Measurements from ENCODE around the gene ENOX1.

Gene ENOX1

DNA sequence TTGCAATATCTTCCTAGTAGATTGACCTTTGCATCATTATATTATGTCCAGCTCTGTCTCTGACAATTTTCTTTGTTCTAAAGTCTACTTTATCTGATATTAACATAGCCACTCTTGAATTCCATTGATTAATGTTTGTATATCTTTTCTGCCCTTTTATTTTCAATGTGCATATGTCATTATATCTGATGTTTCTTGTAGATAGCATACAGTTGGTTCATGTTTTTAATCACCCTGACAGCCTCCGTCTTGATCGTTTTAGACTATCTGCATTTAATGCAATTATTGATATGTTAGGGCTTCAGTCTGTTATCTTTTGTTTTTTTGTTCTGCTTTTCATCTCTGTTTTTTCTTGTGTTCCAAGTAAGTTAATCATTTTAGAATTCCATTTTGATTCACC is 159.8 kb downstream of the ENOX1 start:
- Histone ChIP-seq H3K9me3 (ENCODE audit: control insufficient read depth, low read length) (no peaks in the 10 kb centered on the region), H3K4me1 (ENCODE audit: control insufficient read depth, insufficient read depth, low read length) (no peaks in the 10 kb centered on the region), H3K36me3 (ENCODE audit: control insufficient read depth, insufficient read depth, low read length) (no peaks in the 10 kb centered on the region), H3K9ac (ENCODE audit: low read length) (no peak overlapping the region), H3K4me3 (ENCODE audit: low read length) (no peak overlapping the region), H3K27me3 (ENCODE audit: control insufficient read depth, insufficient read depth, low read length) (no peaks in the 10 kb centered on the region)

DNA sequence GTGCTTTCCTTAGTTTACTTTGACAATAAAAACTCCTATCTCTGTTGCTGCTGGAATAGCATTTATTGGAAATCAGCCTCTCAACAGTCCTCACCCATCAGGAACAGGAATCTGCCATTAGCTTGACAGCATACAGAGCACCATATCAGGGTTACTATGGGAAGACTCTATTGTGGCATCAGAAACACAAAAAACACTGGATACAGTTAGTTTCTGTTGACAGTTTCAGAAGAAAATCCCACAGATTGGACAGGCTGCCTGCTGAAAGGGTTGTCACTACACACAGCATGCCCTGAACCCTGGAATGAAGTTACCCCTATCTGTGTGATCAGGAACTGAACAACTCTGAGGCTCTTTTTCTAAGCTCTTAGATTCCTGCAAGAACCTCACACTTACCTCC is 172.7 kb downstream of the ENOX1 start:
- H3K4me3 ChIP-seq (ENCODE audit: low read length): no peak overlapping the region
- H3K4me1 ChIP-seq (ENCODE audit: control insufficient read depth, insufficient read depth, low read length): no peaks in the 10 kb centered on the region
- no peaks in the 10 kb centered on the region for H3K27me3 ChIP-seq (ENCODE audit: control insufficient read depth, insufficient read depth, low read length)
- no peak overlapping the region for H3K9ac ChIP-seq (ENCODE audit: low read length)
- no peaks in the 10 kb centered on the region for H3K9me3 ChIP-seq (ENCODE audit: control insufficient read depth, low read length)
- no peaks in the 10 kb centered on the region for H3K36me3 ChIP-seq (ENCODE audit: control insufficient read depth, insufficient read depth, low read length)

DNA sequence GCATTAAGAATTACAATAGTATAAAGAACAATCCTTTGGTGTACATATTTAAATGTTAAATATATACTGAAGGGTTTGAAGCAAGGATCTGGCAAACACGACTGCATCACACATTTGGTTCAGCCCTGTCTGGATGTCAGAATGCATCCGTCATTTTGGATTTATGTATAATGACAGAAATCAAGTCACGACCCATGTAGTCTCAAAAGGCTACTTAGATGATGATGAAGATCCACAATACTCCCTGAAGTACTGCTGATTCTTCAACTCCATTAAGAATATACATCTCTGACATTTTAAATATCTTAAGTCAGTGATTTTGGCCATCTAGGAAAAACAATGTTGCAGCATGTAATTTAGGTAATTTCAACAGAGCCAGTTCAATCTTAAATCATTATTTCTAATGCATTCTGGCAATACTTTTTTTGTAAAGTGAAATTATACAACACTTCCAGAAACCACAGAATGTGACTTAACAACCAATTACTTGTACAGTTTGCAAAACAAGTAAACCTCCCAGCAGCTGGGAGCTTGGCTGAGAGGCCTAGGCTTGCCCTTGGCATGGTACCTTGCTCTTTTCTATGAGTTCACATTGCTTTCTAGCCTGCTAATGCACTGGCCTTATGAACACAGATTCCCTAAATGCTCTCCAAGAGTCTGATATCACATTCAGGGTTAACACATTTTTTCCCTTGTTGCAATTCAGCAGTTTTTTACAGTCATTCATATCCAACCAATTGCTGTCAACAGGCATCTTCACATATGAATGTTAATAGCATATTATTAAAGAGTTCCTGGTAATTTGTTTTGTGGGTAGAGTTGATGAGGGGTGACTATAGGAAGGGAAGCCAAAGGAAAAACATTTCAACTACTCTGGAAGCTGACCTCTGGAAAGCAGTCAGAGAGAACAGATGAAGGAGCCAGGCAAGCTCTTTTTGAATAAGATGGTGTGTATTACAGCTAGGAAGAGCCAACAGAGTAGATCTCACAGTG is 175.2 kb downstream of the ENOX1 start:
- H3K36me3 ChIP-seq (ENCODE audit: control insufficient read depth, insufficient read depth, low read length): no peaks in the 10 kb centered on the region
- H3K27me3 ChIP-seq (ENCODE audit: control insufficient read depth, insufficient read depth, low read length): no peaks in the 10 kb centered on the region
- no peak overlapping the region for H3K9ac ChIP-seq (ENCODE audit: low read length)
- H3K4me1 ChIP-seq (ENCODE audit: control insufficient read depth, insufficient read depth, low read length): no peaks in the 10 kb centered on the region
- no peaks in the 10 kb centered on the region for H3K9me3 ChIP-seq (ENCODE audit: control insufficient read depth, low read length)
- no peak overlapping the region for H3K4me3 ChIP-seq (ENCODE audit: low read length)

DNA sequence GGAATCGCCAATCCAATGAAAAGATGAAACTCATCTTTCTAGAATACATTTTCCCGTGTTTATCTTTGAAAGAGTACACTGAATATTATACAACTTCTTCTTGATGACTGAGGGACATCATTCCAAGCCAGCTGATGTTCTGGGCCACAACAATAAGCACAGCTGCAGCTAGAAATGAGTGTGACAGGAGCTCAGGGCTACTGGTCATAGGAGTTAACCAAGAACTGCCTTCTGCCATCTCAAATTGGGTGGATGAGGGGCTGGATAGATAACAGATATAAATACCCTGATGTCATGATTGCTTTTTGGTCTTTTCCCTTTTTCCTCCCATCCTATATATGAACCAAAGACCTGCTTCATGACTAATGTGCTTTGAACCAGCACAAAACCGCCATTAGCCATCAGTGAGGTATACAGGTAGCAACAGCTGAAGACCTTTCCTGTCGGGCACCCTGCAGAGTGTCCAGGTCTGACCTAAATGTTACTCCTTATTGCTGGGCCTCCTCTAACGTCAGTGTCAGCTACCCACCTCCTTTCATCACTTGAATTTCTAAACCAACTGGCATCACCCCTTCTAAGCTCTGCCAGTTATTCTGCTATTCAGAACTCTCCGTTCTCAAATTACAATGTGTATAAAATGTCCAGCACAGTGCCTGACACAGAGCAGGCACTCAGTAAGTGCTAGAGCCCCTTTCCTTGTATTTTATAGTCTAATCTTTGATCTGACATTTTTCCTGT is 178.2 kb downstream of the ENOX1 start:
- H3K9ac ChIP-seq (ENCODE audit: low read length): no peak overlapping the region
- H3K9me3 ChIP-seq (ENCODE audit: control insufficient read depth, low read length): no peaks in the 10 kb centered on the region
- H3K4me1 ChIP-seq (ENCODE audit: control insufficient read depth, insufficient read depth, low read length): no peaks in the 10 kb centered on the region
- no peak overlapping the region for H3K4me3 ChIP-seq (ENCODE audit: low read length)
- H3K36me3 ChIP-seq (ENCODE audit: control insufficient read depth, insufficient read depth, low read length): no peaks in the 10 kb centered on the region
- H3K27me3 ChIP-seq (ENCODE audit: control insufficient read depth, insufficient read depth, low read length): no peaks in the 10 kb centered on the region

DNA sequence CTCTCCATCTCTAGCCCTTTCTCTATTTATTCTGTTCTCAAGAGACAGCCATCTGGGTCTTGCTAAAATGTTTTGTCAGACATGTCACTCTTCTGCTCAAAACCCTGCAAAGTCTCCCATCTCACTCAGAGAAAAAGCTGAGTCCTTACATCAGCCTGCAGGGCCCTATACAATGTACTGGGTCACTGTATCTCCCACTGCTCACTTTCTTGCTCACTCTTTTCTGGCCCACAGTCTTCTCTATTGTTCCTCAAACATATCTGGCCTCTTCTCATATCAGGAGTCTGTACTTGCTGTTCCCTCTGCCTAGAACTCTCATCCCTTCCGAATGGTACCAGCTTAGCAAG is 189.2 kb downstream of the ENOX1 start:
- Histone ChIP-seq H3K4me1 (ENCODE audit: control insufficient read depth, insufficient read depth, low read length) (no peaks in the 10 kb centered on the region), H3K9me3 (ENCODE audit: control insufficient read depth, low read length) (no peaks in the 10 kb centered on the region), H3K36me3 (ENCODE audit: control insufficient read depth, insufficient read depth, low read length) (no peaks in the 10 kb centered on the region), H3K9ac (ENCODE audit: low read length) (no peak overlapping the region), H3K27me3 (ENCODE audit: control insufficient read depth, insufficient read depth, low read length) (no peaks in the 10 kb centered on the region), H3K4me3 (ENCODE audit: low read length) (no peak overlapping the region)

DNA sequence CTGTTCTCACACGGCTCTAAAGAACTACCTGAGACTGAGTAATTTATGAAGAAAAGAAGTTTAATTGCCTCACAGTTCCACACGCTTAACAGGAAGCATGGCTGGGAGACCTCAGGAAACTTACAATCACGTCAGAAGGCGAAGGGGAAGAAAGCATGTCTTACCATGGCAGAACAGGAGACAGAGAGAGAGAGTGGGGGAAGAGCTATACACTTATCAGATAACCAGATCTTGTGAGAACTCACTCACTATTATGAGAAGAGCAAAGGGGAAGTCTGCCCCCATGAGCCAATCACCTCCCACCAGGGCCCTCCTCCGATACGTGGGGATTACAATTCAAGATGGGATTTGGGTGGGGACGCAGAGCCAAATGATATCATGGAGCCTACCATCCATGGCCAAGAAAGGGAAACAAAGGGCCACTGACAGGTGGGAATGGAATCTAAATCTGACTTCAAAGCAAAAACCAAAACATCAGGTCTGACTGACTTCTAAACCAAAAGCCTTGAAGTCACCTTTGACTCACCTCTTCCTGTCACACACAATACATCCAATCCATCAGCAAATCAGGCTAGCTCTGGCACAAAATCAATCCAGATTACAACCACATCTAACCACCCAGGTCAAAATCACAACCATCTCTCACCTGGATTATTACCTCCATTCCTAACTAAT is 189.7 kb downstream of the ENOX1 start:
- H3K36me3 ChIP-seq (ENCODE audit: control insufficient read depth, insufficient read depth, low read length): no peaks in the 10 kb centered on the region
- H3K27me3 ChIP-seq (ENCODE audit: control insufficient read depth, insufficient read depth, low read length): no peaks in the 10 kb centered on the region
- no peak overlapping the region for H3K9ac ChIP-seq (ENCODE audit: low read length)
- no peaks in the 10 kb centered on the region for H3K4me1 ChIP-seq (ENCODE audit: control insufficient read depth, insufficient read depth, low read length)
- H3K9me3 ChIP-seq (ENCODE audit: control insufficient read depth, low read length): no peaks in the 10 kb centered on the region
- H3K4me3 ChIP-seq (ENCODE audit: low read length): no peak overlapping the region

DNA sequence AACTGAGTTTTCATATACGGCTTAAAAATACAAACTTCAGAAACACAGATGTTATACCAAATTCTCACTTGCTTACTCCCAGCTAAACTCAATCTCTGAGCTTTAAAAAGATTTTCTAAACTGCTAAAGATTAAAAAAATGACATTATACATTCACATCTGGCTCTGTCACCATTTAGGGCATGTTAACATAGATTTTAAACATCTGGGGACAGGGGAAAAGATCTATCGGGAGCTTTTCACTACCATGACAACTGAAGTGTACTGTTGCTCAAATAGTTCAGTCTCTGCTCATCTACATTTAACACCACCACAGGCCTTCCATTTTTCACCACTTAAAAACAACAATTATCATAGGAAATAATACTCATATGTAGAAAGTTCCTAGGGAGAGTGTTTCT is 190.8 kb downstream of the ENOX1 start:
- Histone ChIP-seq H3K9me3 (ENCODE audit: control insufficient read depth, low read length) (no peaks in the 10 kb centered on the region), H3K4me3 (ENCODE audit: low read length) (no peak overlapping the region), H3K27me3 (ENCODE audit: control insufficient read depth, insufficient read depth, low read length) (no peaks in the 10 kb centered on the region), H3K4me1 (ENCODE audit: control insufficient read depth, insufficient read depth, low read length) (no peaks in the 10 kb centered on the region), H3K9ac (ENCODE audit: low read length) (no peak overlapping the region), H3K36me3 (ENCODE audit: control insufficient read depth, insufficient read depth, low read length) (no peaks in the 10 kb centered on the region)

DNA sequence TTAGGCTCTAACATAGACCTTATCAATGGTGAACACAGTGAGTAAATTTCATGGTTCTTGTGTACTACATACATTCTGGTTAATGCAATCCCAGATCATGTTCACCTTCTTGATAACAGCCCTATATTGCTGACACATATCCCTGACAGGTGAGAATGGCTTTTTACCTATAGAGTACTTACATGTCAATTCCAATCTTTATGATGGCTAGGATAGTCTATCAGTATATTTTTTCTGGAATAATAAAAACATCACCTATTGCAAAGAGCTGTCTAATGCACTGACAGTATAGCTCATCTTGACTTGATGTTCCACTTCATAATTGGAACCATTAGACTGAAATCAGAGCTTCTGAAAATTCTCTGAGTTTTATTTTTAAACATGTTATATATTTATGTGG is 199.4 kb downstream of the ENOX1 start:
- no peaks in the 10 kb centered on the region for H3K36me3 ChIP-seq (ENCODE audit: control insufficient read depth, insufficient read depth, low read length)
- H3K9ac ChIP-seq (ENCODE audit: low read length): no peak overlapping the region

DNA sequence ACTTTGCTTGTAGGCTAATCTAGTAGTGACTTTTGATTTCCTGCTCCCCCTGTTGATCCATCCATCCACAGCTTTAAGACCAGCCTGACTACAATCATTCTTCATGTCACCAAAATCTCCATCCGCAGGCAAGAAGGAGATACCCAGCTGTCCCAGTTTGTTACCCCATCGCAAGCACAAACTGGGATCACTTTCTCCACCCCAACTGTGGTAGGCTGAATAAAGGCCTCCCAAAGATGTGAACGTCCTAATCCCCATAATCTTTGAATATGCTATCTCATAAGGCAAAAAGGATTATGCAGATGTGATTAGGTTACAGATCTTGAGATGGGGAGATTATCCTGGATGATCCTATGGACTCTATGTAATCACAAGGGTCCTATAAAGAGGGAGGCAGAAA is 202.0 kb downstream of the ENOX1 start:
- H3K27me3 ChIP-seq (ENCODE audit: control insufficient read depth, insufficient read depth, low read length): no peaks in the 10 kb centered on the region
- no peaks in the 10 kb centered on the region for H3K4me1 ChIP-seq (ENCODE audit: control insufficient read depth, insufficient read depth, low read length)
- H3K4me3 ChIP-seq (ENCODE audit: low read length): no peak overlapping the region
- no peaks in the 10 kb centered on the region for H3K9me3 ChIP-seq (ENCODE audit: control insufficient read depth, low read length)
- H3K9ac ChIP-seq (ENCODE audit: low read length): no peak overlapping the region
- no peaks in the 10 kb centered on the region for H3K36me3 ChIP-seq (ENCODE audit: control insufficient read depth, insufficient read depth, low read length)

More for the DNA sequence above, 199.4 kb downstream of the ENOX1 start:
- no peak overlapping the region for H3K4me3 ChIP-seq (ENCODE audit: low read length)
- no peaks in the 10 kb centered on the region for H3K27me3 ChIP-seq (ENCODE audit: control insufficient read depth, insufficient read depth, low read length)
- H3K4me1 ChIP-seq (ENCODE audit: control insufficient read depth, insufficient read depth, low read length): no peaks in the 10 kb centered on the region
- H3K9me3 ChIP-seq (ENCODE audit: control insufficient read depth, low read length): no peaks in the 10 kb centered on the region

DNA sequence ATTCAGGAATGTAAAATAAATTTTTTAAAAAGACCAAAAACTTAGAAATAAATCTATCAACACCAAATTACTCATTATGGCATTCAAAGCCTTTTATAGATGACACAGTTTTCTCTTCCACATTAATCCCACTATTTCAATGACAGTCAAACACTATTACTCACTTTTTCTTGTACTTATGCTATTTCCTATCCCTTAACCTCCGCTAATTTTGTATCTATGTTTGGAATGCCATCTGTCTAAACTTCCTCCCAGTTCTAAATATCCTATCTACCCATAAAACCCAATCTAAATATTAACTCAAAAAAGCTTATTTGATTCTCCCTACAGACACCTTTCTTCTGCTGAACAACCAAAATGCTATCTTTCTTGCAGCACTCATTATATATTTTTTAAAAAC is 203.5 kb downstream of the ENOX1 start:
- no peaks in the 10 kb centered on the region for H3K9me3 ChIP-seq (ENCODE audit: control insufficient read depth, low read length)
- no peaks in the 10 kb centered on the region for H3K27me3 ChIP-seq (ENCODE audit: control insufficient read depth, insufficient read depth, low read length)
- no peak overlapping the region for H3K9ac ChIP-seq (ENCODE audit: low read length)
- H3K4me1 ChIP-seq (ENCODE audit: control insufficient read depth, insufficient read depth, low read length): no peaks in the 10 kb centered on the region
- no peak overlapping the region for H3K4me3 ChIP-seq (ENCODE audit: low read length)
- no peaks in the 10 kb centered on the region for H3K36me3 ChIP-seq (ENCODE audit: control insufficient read depth, insufficient read depth, low read length)

DNA sequence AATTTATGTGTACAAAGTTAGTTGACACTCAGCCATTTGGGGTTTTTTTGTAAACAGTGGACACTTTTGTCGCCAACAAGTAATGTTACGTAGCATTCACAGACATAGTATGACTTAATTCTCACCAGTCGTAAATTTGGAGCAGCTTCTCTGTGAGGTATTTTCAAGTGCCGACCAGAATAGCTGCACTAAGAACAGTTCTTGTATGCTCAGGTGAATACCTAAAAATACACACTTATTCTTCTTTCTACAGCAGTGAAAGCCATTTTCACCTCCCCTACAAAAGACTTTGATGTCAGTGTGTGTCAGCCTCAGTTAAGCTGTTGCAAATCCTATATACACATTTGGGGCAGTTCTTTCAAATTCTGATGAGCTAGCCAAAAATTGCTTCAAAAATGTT is 206.5 kb downstream of the ENOX1 start:
- H3K27me3 ChIP-seq (ENCODE audit: control insufficient read depth, insufficient read depth, low read length): no peaks in the 10 kb centered on the region
- no peaks in the 10 kb centered on the region for H3K9me3 ChIP-seq (ENCODE audit: control insufficient read depth, low read length)
- H3K4me1 ChIP-seq (ENCODE audit: control insufficient read depth, insufficient read depth, low read length): no peaks in the 10 kb centered on the region
- no peaks in the 10 kb centered on the region for H3K36me3 ChIP-seq (ENCODE audit: control insufficient read depth, insufficient read depth, low read length)
- no peak overlapping the region for H3K9ac ChIP-seq (ENCODE audit: low read length)
- H3K4me3 ChIP-seq (ENCODE audit: low read length): no peak overlapping the region

DNA sequence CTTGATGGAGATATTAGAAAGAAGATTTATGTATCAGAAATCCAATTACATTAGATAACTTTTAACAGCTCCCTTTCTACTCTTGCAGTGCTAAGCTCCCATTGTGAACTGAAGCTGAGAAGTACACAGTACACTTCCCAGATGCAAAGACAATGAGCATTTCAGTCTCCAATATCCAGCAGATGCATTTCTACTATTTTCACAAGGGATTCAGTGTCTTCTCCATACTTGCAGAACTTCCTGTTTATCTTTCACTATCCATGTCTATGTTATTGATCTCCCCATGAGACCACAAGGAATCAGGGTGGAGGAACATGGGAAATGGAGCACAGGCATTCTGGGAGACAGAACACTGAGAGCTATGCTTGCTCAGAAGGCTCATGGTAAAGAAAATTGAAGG is 207.5 kb downstream of the ENOX1 start:
- no peak overlapping the region for H3K4me3 ChIP-seq (ENCODE audit: low read length)
- no peaks in the 10 kb centered on the region for H3K36me3 ChIP-seq (ENCODE audit: control insufficient read depth, insufficient read depth, low read length)
- no peaks in the 10 kb centered on the region for H3K4me1 ChIP-seq (ENCODE audit: control insufficient read depth, insufficient read depth, low read length)
- no peaks in the 10 kb centered on the region for H3K27me3 ChIP-seq (ENCODE audit: control insufficient read depth, insufficient read depth, low read length)
- no peaks in the 10 kb centered on the region for H3K9me3 ChIP-seq (ENCODE audit: control insufficient read depth, low read length)
- no peak overlapping the region for H3K9ac ChIP-seq (ENCODE audit: low read length)
